Esophagus muscularis mucosa (tissue), 4 donors: ENCODE measurements around the gene S100A12. TPM values are rescaled to one million over a fixed set of nuclear protein-coding genes. Genes with fewer than 3 reads are reported as not detected.

Source experiments
- DNase-seq: peaks from one replicate; pipeline ENCODE4 v3.0.0-alpha.2; 2017; ENCODE audit errors: extremely low spot score
- H3K27ac ChIP-seq, 4 donors: fragments of 200-600 bp; sonication (generic); replicated peaks in 1 of 4; 1 replicate in 3 of 4; 2 replicates in 1 of 4; pipeline ENCODE4 v1.5.1; 2016 to 2019; ENCODE audit warnings: mild to moderate bottlenecking in 1 of 4
- H3K27me3 ChIP-seq, 4 donors: fragments of 200-600 bp; sonication (generic); one replicate each; pipeline versions ENCODE4 v1.5.1 to v1.6.0; 2016 to 2019
- H3K36me3 ChIP-seq, 4 donors: fragments of 200-600 bp; sonication (generic); one replicate each; pipeline ENCODE4 v1.5.1; 2016 to 2019
- H3K4me1 ChIP-seq, 4 donors: fragments of 200-600 bp; sonication (generic); one replicate each; pipeline ENCODE4 v1.5.1; 2016 to 2019
- H3K4me3 ChIP-seq, 4 donors: fragments of 200-600 bp; sonication (generic); 1 replicate in 2 of 4; 2 replicates in 2 of 4; pipeline ENCODE4 v1.5.1; 2016 to 2019; ENCODE audit warnings: mild to moderate bottlenecking in 4 of 4, moderate library complexity in 1 of 4
- H3K9me3 ChIP-seq, 4 donors: fragments of 200-600 bp; sonication (generic); 1 replicate in 3 of 4; 2 replicates in 1 of 4; pipeline ENCODE4 v1.5.1; 2016 to 2019
- CTCF ChIP-seq, 3 experiments: fragments of 200-600 bp in 2 of 3; fragments of 450-650 bp in 1 of 3; sonication (generic) in 2 of 3; IDR thresholded peaks; one replicate each; pipeline ENCODE4 v1.5.1; 2017 to 2019; ENCODE audit warnings: antibody characterized with exemption in 3 of 3, mild to moderate bottlenecking in 2 of 3, moderate library complexity in 1 of 3
- EP300 ChIP-seq: sonication (generic); formaldehyde crosslinking; IDR thresholded peaks from one replicate; pipeline ENCODE4 v1.6.1; 2017; ENCODE audit warnings: antibody characterized with exemption
- POLR2A ChIP-seq: fragments of 450-650 bp; IDR thresholded peaks from one replicate; pipeline ENCODE4 v1.6.1; 2017; ENCODE audit warnings: antibody characterized with exemption, moderate library complexity, mild to moderate bottlenecking, low read depth
- POLR2AphosphoS5 ChIP-seq, 2 donors: sonication (generic); formaldehyde crosslinking; IDR thresholded peaks; one replicate each; pipeline ENCODE4 v1.6.1; 2017; ENCODE audit warnings: antibody characterized with exemption in 2 of 2
- WGBS: methylation state at CpG from one replicate; pipeline ENCODE4 v1.1.5; 2018; 5-methylcytosine and 5-hydroxymethylcytosine counted together
- intact Hi-C: fragments of 100-400 bp; cut with DNase I; formaldehyde crosslinking; loops from one replicate; pipeline ENCODE4 v1.15.1; 2023
- total RNA-seq, 4 donors: library from RNA; depleted of rRNA; stranded (reverse); fragments of >200 nt; gene quantifications; one replicate each; pipeline versions ENCODE4 v1.1.0 to v1.2.1, GENCODE V29; 2016

Gene S100A12
- total RNA-seq, 4 donors from 2014 or later = 33.1 TPM; not detected in 3

- Histone ChIP-seq H3K4me1 (no peaks in the 10 kb centered on the region), H3K27me3 (peaks cover 0 to 6% (median 0%) of the 10 kb centered on the region in 4 donors), H3K27ac (peak overlapping the region in 1 of 4 donors; percentile 23), H3K4me3 (peak overlapping the region; percentile 1 to 38 (median 14)), H3K36me3 (no peaks in the 10 kb centered on the region), H3K9me3 (no peaks in the 10 kb centered on the region)
- intact Hi-C loops = no loop called here
- WGBS = 91% methylated on average over 3 of the region's 3 CpGs
- no peak for TF ChIP-seq EP300
- TF ChIP-seq POLR2AphosphoS5 (IDR thresholded peaks at IDR 0.05) = no peak
- no peak for TF ChIP-seq CTCF (IDR thresholded peaks at IDR 0.05)
- TF ChIP-seq POLR2A = no peak
- DNase-seq = peak; percentile 57
Observed at GRCh38 chr1:153358691-153358975, 16.8 kb downstream of the S100A12 start.

- TF ChIP-seq CTCF (IDR thresholded peaks at IDR 0.05) = no peak
- TF ChIP-seq POLR2AphosphoS5 (IDR thresholded peaks at IDR 0.05) = no peak
- TF ChIP-seq EP300 = no peak
- TF ChIP-seq POLR2A = peak; percentile 18
- H3K27ac ChIP-seq = peak within 1 kb of the TSS in 2 of 4 donors; percentile 23 to 46
- intact Hi-C loops = no loop called here
- H3K9me3 ChIP-seq = no peaks in the 10 kb centered on the region
- H3K4me1 ChIP-seq = no peaks in the 10 kb centered on the region
- 68% methylated on average over 11 of the region's 11 CpGs for WGBS
- no peaks in the 10 kb centered on the region for H3K36me3 ChIP-seq
- peaks cover 0 to 11% (median 0%) of the 10 kb centered on the region in 4 donors for H3K27me3 ChIP-seq
- no peak for DNase-seq
- H3K4me3 ChIP-seq = peak within 1 kb of the TSS; percentile 1 to 38 (median 14)
Observed at GRCh38 chr1:153357853-153358690, 17.3 kb downstream of the S100A12 start, which contains the start of gene S100A9. TSS of gene S100A9 (plus strand) at chr1:153357854. CDS start at chr1:153358284, 430 bp downstream.

- intact Hi-C loops = no loop called here
- Histone ChIP-seq H3K27me3 (peaks cover 0 to 19% (median 0%) of the 10 kb centered on the region in 4 donors), H3K27ac (peak overlapping the region in 1 of 4 donors; percentile 46), H3K4me1 (no peaks in the 10 kb centered on the region), H3K4me3 (no peak overlapping the region), H3K9me3 (no peaks in the 10 kb centered on the region), H3K36me3 (no peaks in the 10 kb centered on the region)
- 62% methylated on average over 10 of the region's 10 CpGs for WGBS
- peak; percentile 92 for DNase-seq
- TF ChIP-seq CTCF (IDR thresholded peaks at IDR 0.05) (no peak), POLR2A (no peak), POLR2AphosphoS5 (IDR thresholded peaks at IDR 0.05) (peak in 1 of 2 donors; percentile 47)
Observed at GRCh38 chr1:153357076-153357852, 18.2 kb downstream of the S100A12 start.

GRCh38 chr1:153356392-153357075 is 18.9 kb downstream of the S100A12 start:
- no peak overlapping the region for H3K4me3 ChIP-seq
- no peaks in the 10 kb centered on the region for H3K36me3 ChIP-seq
- TF ChIP-seq EP300 (no peak), POLR2A (no peak), POLR2AphosphoS5 (IDR thresholded peaks at IDR 0.05) (no peak), CTCF (IDR thresholded peaks at IDR 0.05) (no peak)
- peaks cover 0 to 24% (median 0%) of the 10 kb centered on the region in 4 donors for H3K27me3 ChIP-seq
- DNase-seq = no peak
- no peak overlapping the region for H3K27ac ChIP-seq
- H3K9me3 ChIP-seq = no peaks in the 10 kb centered on the region
- WGBS = 75% methylated on average over 8 of the region's 8 CpGs
- intact Hi-C loops = no loop called here
- no peaks in the 10 kb centered on the region for H3K4me1 ChIP-seq
